HL-60/S4 treated with phorbol 12-myristate 13-acetate at 8.2 ng/mL for 4 days and 3 days (cell line): ENCODE data around the gene PGM5.

Source experiments
- in situ Hi-C: fragments of 300-500 bp; cut with MboI; formaldehyde crosslinking; loops from 2 replicates; pipeline ENCODE4 v1.15.0; 2022; ENCODE audit warnings: low sequenced_read_pairs

Gene PGM5

GRCh38 chr9:68575817-68576216 lies 219.4 kb downstream of the PGM5 start:
- in situ Hi-C loops, result loop anchor here (25.0 kb wide), 1 partner anchor 436 kb away; the partner anchor contains the start of gene PRKACG

GRCh38 chr9:68577774-68578591 lies 221.6 kb downstream of the PGM5 start:
- in situ Hi-C loops, result loop anchor here (25.0 kb wide), 1 partner anchor 434 kb away; the partner anchor contains the start of gene PRKACG
